Stomach smooth muscle (tissue), 2 donors: ENCODE data around the gene PLXNB3.

ENCODE experiments used
- H3K27ac ChIP-seq: one replicate; pipeline ENCODE4 v1.7.0; 2013; ENCODE audit warnings: mild to moderate bottlenecking, low read length, inconsistent platforms
- H3K27me3 ChIP-seq, 2 donors: one replicate each; pipeline ENCODE4 v1.7.0; 2013; ENCODE audit warnings: low read length in 2 of 2; ENCODE audit not compliant: insufficient read depth in 2 of 2, control insufficient read depth in 1 of 2
- H3K36me3 ChIP-seq, 2 donors: one replicate each; pipeline ENCODE4 v1.7.0; 2013; ENCODE audit warnings: low read length in 2 of 2; ENCODE audit not compliant: control insufficient read depth in 2 of 2, insufficient read depth in 2 of 2
- H3K4me1 ChIP-seq: one replicate; pipeline ENCODE4 v1.7.0; 2013; ENCODE audit warnings: low read length; ENCODE audit not compliant: control insufficient read depth, insufficient read depth
- H3K4me3 ChIP-seq, 2 donors: one replicate each; pipeline ENCODE4 v1.7.0; 2013; ENCODE audit warnings: low read length in 2 of 2
- H3K9ac ChIP-seq, 2 donors: one replicate each; pipeline ENCODE4 v1.7.0; 2013; ENCODE audit warnings: low read length in 2 of 2, mild to moderate bottlenecking in 1 of 2
- H3K9me3 ChIP-seq, 2 donors: one replicate each; pipeline ENCODE4 v1.7.0; 2013; ENCODE audit warnings: low read length in 2 of 2; ENCODE audit not compliant: control insufficient read depth in 2 of 2
- donor health status: healthy.
- donor health status: Pancreatic carcinoma.

The PLXNB3 gene

GRCh38 chrX:153782871-153783270, 18.8 kb downstream of the PLXNB3 start:
- Histone ChIP-seq H3K4me3 (no peak overlapping the region), H3K9ac (no peak overlapping the region), H3K36me3 (peaks cover 0 to 8% of the 10 kb centered on the region in 2 donors), H3K4me1 (peaks cover 20% of the 10 kb centered on the region), H3K9me3 (no peaks in the 10 kb centered on the region), H3K27ac (no peak overlapping the region), H3K27me3 (peaks cover 0 to 4% of the 10 kb centered on the region in 2 donors)

GRCh38 chrX:153783378-153784013, 19.4 kb downstream of the PLXNB3 start:
- H3K9ac ChIP-seq, result no peak overlapping the region
- H3K4me1 ChIP-seq, result peaks cover 20% of the 10 kb centered on the region
- H3K27me3 ChIP-seq, result peaks cover 0 to under 1% of the 10 kb centered on the region in 2 donors
- H3K36me3 ChIP-seq, result peaks cover 0 to 8% of the 10 kb centered on the region in 2 donors
- H3K9me3 ChIP-seq, result no peaks in the 10 kb centered on the region
- H3K4me3 ChIP-seq, result no peak overlapping the region
- H3K27ac ChIP-seq, result no peak overlapping the region

GRCh38 chrX:153784325-153784967, 20.4 kb downstream of the PLXNB3 start:
- H3K4me3 ChIP-seq, result no peak overlapping the region
- no peaks in the 10 kb centered on the region for H3K27me3 ChIP-seq
- peaks cover 0 to 8% of the 10 kb centered on the region in 2 donors for H3K36me3 ChIP-seq
- no peak overlapping the region for H3K27ac ChIP-seq
- H3K4me1 ChIP-seq, result peaks cover 20% of the 10 kb centered on the region
- H3K9me3 ChIP-seq, result no peaks in the 10 kb centered on the region
- no peak overlapping the region for H3K9ac ChIP-seq

DNA sequence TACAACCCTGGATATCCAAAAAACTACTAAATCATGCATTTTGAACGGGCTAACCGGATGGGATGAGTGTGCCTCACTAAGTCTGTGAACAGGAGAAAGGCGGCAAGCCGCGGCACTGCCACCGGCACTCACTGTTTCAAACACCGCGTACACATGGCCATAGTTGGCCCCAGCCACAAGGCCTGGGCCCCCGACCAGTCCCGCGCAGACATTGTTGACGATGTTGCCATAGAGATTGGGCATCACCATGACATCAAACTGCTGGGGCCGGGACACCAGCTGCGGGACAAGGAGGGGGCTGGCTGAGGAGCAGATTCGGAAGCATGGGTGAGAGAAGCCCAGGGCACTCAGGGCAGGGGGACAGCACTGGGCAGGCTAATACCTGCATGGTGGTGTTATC, 22.6 kb downstream of the PLXNB3 start:
- Histone ChIP-seq H3K27me3 (no peaks in the 10 kb centered on the region), H3K9me3 (no peaks in the 10 kb centered on the region), H3K36me3 (peaks cover 0 to 10% of the 10 kb centered on the region in 2 donors), H3K27ac (no peak overlapping the region), H3K9ac (no peak overlapping the region), H3K4me3 (no peak overlapping the region), H3K4me1 (peaks cover 16% of the 10 kb centered on the region)

DNA sequence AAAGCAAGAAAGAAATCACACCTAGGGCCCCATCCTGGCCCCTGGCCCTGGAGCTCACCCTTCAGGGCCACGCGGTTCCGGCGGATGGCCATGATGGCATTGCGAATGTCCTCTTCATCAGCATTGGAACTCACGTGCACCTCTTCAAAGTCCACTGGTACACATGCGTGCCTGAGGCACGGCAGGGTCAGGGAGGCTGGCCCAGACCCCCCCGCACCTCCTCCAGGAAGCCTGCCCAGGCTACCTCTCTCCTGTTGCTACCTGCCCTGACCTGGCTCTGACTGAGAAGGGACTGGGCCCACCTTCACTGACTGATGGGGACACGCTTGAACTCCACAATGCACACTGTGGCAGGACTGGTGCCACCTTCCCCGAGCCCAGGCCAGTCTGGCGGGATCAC, 25.6 kb downstream of the PLXNB3 start:
- H3K9me3 ChIP-seq, result no peaks in the 10 kb centered on the region
- H3K4me3 ChIP-seq, result no peak overlapping the region
- peaks cover 0 to 10% of the 10 kb centered on the region in 2 donors for H3K36me3 ChIP-seq
- no peak overlapping the region for H3K27ac ChIP-seq
- H3K9ac ChIP-seq, result no peak overlapping the region
- peaks cover 21% of the 10 kb centered on the region for H3K4me1 ChIP-seq
- peaks cover 0 to 5% of the 10 kb centered on the region in 2 donors for H3K27me3 ChIP-seq

- H3K9ac ChIP-seq, result no peak overlapping the region
- peaks cover 0 to 10% of the 10 kb centered on the region in 2 donors for H3K36me3 ChIP-seq
- H3K27me3 ChIP-seq, result peaks cover 0 to 5% of the 10 kb centered on the region in 2 donors
- H3K27ac ChIP-seq, result no peak overlapping the region
- peaks cover 36% of the 10 kb centered on the region for H3K4me1 ChIP-seq
- H3K4me3 ChIP-seq, result no peak overlapping the region
- no peaks in the 10 kb centered on the region for H3K9me3 ChIP-seq
Measured at GRCh38 chrX:153791104-153791852, 27.2 kb downstream of the PLXNB3 start.

DNA sequence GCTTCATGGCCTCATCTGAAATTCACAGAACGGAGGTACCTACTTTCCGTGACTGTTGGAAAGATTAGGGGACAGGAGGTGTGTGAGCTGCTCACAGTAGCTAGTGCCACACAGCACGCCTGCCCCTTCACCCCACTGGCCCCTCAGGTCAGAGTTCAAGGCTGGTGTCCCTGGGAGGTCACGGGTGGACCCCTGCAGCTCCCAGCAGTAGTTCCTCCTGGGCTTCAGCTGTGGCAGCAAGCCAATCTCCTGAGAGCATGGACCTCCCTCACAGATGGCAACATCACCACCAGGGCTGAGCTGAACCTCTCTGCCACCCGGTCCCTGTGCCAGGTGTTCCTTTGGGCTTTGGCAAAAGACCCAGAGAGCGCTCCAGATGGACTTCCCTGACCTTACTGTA, 28.3 kb downstream of the PLXNB3 start:
- Histone ChIP-seq H3K36me3 (peaks cover 0 to 10% of the 10 kb centered on the region in 2 donors), H3K27me3 (peaks cover 0 to 5% of the 10 kb centered on the region in 2 donors), H3K9ac (no peak overlapping the region), H3K4me1 (peaks cover 39% of the 10 kb centered on the region), H3K9me3 (no peaks in the 10 kb centered on the region), H3K4me3 (peak overlapping the region in 1 of 2 donors; percentile 83), H3K27ac (no peak overlapping the region)

GRCh38 chrX:153793291-153793690, 29.2 kb downstream of the PLXNB3 start:
- peak overlapping the region; percentile 75 to 83 for H3K4me3 ChIP-seq
- peaks cover 4 to 8% of the 10 kb centered on the region in 2 donors for H3K36me3 ChIP-seq
- peaks cover 39% of the 10 kb centered on the region for H3K4me1 ChIP-seq
- peaks cover 0 to 5% of the 10 kb centered on the region in 2 donors for H3K27me3 ChIP-seq
- no peaks in the 10 kb centered on the region for H3K9me3 ChIP-seq
- H3K27ac ChIP-seq, result peak overlapping the region; percentile 86
- H3K9ac ChIP-seq, result peak overlapping the region; percentile 86 to 91

DNA sequence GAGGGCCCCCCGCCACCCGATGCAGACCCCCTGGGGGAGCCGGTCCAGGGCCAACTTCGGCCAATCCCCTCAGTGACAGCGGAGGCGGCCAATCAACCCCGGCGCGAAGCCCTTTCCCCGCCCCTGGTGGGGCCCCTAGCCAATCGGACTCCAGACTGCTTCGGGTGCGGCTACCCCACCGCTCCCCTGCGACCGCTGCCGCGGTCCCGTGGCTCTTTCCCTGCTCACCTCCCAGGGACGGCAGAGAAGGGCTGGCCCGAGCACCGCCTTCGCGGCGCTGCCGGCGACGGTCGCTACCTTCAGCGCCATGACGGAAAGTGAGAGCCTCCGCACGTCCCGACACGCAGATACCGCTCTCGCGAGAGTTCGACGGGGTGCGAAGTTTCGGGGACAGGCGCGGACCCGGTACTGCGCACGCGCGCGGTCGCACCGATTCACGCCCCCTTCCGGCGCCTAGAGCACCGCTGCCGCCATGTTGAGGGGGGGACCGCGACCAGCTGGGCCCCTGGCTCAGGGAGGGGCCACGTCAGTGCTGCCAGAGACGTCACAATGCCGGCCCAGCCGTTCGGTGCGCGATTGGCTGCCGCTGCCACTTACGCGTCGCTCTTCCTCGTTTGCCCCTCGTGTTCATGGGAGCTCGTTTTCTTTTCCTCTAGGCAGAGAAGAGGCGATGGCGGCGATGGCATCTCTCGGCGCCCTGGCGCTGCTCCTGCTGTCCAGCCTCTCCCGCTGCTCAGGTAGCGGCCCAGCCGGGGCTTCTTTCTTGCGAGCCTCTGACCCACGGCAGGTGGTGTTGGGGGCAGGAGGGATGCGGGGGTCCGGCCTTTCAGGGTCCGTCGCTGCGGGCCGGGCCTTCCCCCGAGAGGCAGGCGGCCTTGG, 30.2 kb downstream of the PLXNB3 start, which contains the start of the genes IDH3G and SSR4:
TSS of gene IDH3G (minus strand) at position 358 of the 879 bp plus-strand sequence. CDS start at position 309, 49 bp downstream.
TSS of gene SSR4 (plus strand) at position 651 of the 879 bp plus-strand sequence. CDS start at position 671, 20 bp downstream.
- peak within 1 kb of the TSS; percentile 86 to 91 for H3K9ac ChIP-seq
- H3K9me3 ChIP-seq, result no peaks in the 10 kb centered on the region
- H3K27me3 ChIP-seq, result peaks cover 0 to 5% of the 10 kb centered on the region in 2 donors
- H3K27ac ChIP-seq, result peak within 1 kb of the TSS; percentile 86
- peaks cover 39% of the 10 kb centered on the region for H3K4me1 ChIP-seq
- peak within 1 kb of the TSS; percentile 75 to 83 for H3K4me3 ChIP-seq
- H3K36me3 ChIP-seq, result peaks cover 4 to 9% of the 10 kb centered on the region in 2 donors
